ENCODE measurements around the gene FRS3. TPM values are rescaled to one million over a fixed set of nuclear protein-coding genes. Genes with fewer than 3 reads are reported as not detected.

The FRS3 gene
- total RNA-seq, 1 experiment from 2014 or later = 4.3 TPM

GRCh38 chr6:41824571-41825569 is 45.2 kb upstream of the FRS3 start:
- Mint-ChIP-seq H3K36me3 (ENCODE audit: insufficient read depth, unreplicated experiment) (no peaks in the 10 kb centered on the region), H3K4me1 (ENCODE audit: low read depth, unreplicated experiment) (peaks cover 8% of the 10 kb centered on the region), H3K27ac (ENCODE audit: unreplicated experiment) (no peak overlapping the region), H3K4me3 (ENCODE audit: unreplicated experiment) (no peak overlapping the region), H3K9me3 (ENCODE audit: unreplicated experiment) (no peaks in the 10 kb centered on the region), H3K27me3 (ENCODE audit: insufficient read depth, unreplicated experiment) (no peaks in the 10 kb centered on the region)
- no peak for TF ChIP-seq CTCF (IDR thresholded peaks at IDR 0.05; ENCODE audit: insufficient read depth in 1 of 2, low read depth in 1 of 2, low read length in 1 of 2, severe bottlenecking in 1 of 2, unreplicated experiment in 1 of 2)
- no peak overlapping the region for H3K4me3 ChIP-seq (ENCODE audit: low read depth, low read length)
- DNase-seq = no peak
- ChIA-PET CTCF (interaction anchor here (1.2 kb wide), 1 partner anchor 96 kb away, joined by 3 read pairs; the partner anchor contains the start of genes BYSL and MED20), POLR2A (no interaction called here)
- intact Hi-C loops (cut with micrococcal nuclease; ENCODE audit: unreplicated experiment) = no loop called here
- no peaks in the 10 kb centered on the region for H3K27me3 ChIP-seq (replicated peaks; ENCODE audit: control insufficient read depth, insufficient read depth, low read length)
- no TSS peak for BruUV-seq (replicated peaks)
- no peaks in the 10 kb centered on the region for H3K36me3 ChIP-seq (ENCODE audit: control insufficient read depth, insufficient read depth, low read length)
- H3K4me1 ChIP-seq = no peaks in the 10 kb centered on the region
- H3K9me3 ChIP-seq = no peaks in the 10 kb centered on the region

GRCh38 chr6:41823178-41823577 is 43.5 kb upstream of the FRS3 start:
- H3K27me3 Mint-ChIP-seq (ENCODE audit: insufficient read depth, unreplicated experiment) = no peaks in the 10 kb centered on the region
- no peak for DNase-seq
- no peak overlapping the region for H3K4me3 Mint-ChIP-seq (ENCODE audit: unreplicated experiment)
- H3K9me3 Mint-ChIP-seq (ENCODE audit: unreplicated experiment) = no peaks in the 10 kb centered on the region
- H3K27ac Mint-ChIP-seq (ENCODE audit: unreplicated experiment) = no peak overlapping the region
- TF ChIP-seq CTCF (IDR thresholded peaks at IDR 0.05; ENCODE audit: insufficient read depth in 1 of 2, low read depth in 1 of 2, low read length in 1 of 2, severe bottlenecking in 1 of 2, unreplicated experiment in 1 of 2) = no peak
- no peaks in the 10 kb centered on the region for H3K36me3 ChIP-seq (ENCODE audit: control insufficient read depth, insufficient read depth, low read length)
- POLR2A ChIA-PET = no interaction called here
- H3K4me1 Mint-ChIP-seq (ENCODE audit: low read depth, unreplicated experiment) = peaks cover 8% of the 10 kb centered on the region
- BruUV-seq (replicated peaks) = no TSS peak
- H3K4me1 ChIP-seq = no peaks in the 10 kb centered on the region
- intact Hi-C loops (cut with micrococcal nuclease; ENCODE audit: unreplicated experiment) = no loop called here
- no peaks in the 10 kb centered on the region for H3K27me3 ChIP-seq (replicated peaks; ENCODE audit: control insufficient read depth, insufficient read depth, low read length)
- H3K9me3 ChIP-seq = no peaks in the 10 kb centered on the region
- H3K4me3 ChIP-seq (ENCODE audit: low read depth, low read length) = no peak overlapping the region
- CTCF ChIA-PET = no interaction called here
- H3K36me3 Mint-ChIP-seq (ENCODE audit: insufficient read depth, unreplicated experiment) = no peaks in the 10 kb centered on the region

- ChIA-PET CTCF (no interaction called here), POLR2A (no interaction called here)
- Mint-ChIP-seq H3K27me3 (ENCODE audit: insufficient read depth, unreplicated experiment) (no peaks in the 10 kb centered on the region), H3K27ac (ENCODE audit: unreplicated experiment) (no peak overlapping the region), H3K36me3 (ENCODE audit: insufficient read depth, unreplicated experiment) (no peaks in the 10 kb centered on the region), H3K4me1 (ENCODE audit: low read depth, unreplicated experiment) (peaks cover 8% of the 10 kb centered on the region), H3K4me3 (ENCODE audit: unreplicated experiment) (no peak overlapping the region), H3K9me3 (ENCODE audit: unreplicated experiment) (no peaks in the 10 kb centered on the region)
- H3K4me1 ChIP-seq = no peaks in the 10 kb centered on the region
- H3K36me3 ChIP-seq (ENCODE audit: control insufficient read depth, insufficient read depth, low read length) = no peaks in the 10 kb centered on the region
- H3K27me3 ChIP-seq (replicated peaks; ENCODE audit: control insufficient read depth, insufficient read depth, low read length) = no peaks in the 10 kb centered on the region
- intact Hi-C loops (cut with micrococcal nuclease; ENCODE audit: unreplicated experiment) = no loop called here
- no peaks in the 10 kb centered on the region for H3K9me3 ChIP-seq
- no peak overlapping the region for H3K4me3 ChIP-seq (ENCODE audit: low read depth, low read length)
- TF ChIP-seq CTCF (IDR thresholded peaks at IDR 0.05; ENCODE audit: insufficient read depth in 1 of 2, low read depth in 1 of 2, low read length in 1 of 2, severe bottlenecking in 1 of 2, unreplicated experiment in 1 of 2) = no peak
- DNase-seq = no peak
- no TSS peak for BruUV-seq (replicated peaks)
Observed at GRCh38 chr6:41822021-41822420, 42.3 kb upstream of the FRS3 start.
